Smooth muscle cell of the coronary artery (primary cell): ENCODE measurements around the gene ST3GAL2. TPM values are rescaled to one million over a fixed set of nuclear protein-coding genes. Genes with fewer than 3 reads are reported as not detected.

Experiments used
- total RNA-seq: library from RNA; depleted of rRNA; stranded (reverse); fragments of >200 nt; gene quantifications from 2 replicates; pipeline ENCODE4 v1.2.3, GENCODE V29; 2014; ENCODE audit warnings: low replicate concordance

The ST3GAL2 gene
- total RNA-seq = 9.8 and 47.0 TPM in 2 replicates

GRCh38 chr16:70438969-70439862, at the start of gene ST3GAL2:
Gene ST3GAL2, minus strand, starts transcription at chr16:70439100. Its CDS starts 40,570 bp downstream, at chr16:70398530.

GRCh38 chr16:70454222-70455034, 15.5 kb upstream of the ST3GAL2 start, which contains the start of gene FCSK:
Gene FCSK, plus strand, starts transcription at chr16:70454595. Its CDS starts 8,596 bp downstream, at chr16:70463191.

Other genes starting within 250 kb of the ST3GAL2 start
- gene EXOSC6, start 187.2 kb downstream of the ST3GAL2 start, total RNA-seq = 13.1 and 26.2 TPM in 2 replicates
- gene AARS1, start 149.6 kb downstream of the ST3GAL2 start, total RNA-seq = 186 and 251 TPM in 2 replicates
- gene DDX19B, start 139.9 kb downstream of the ST3GAL2 start, total RNA-seq = 15.8 and 26.6 TPM in 2 replicates
- 34.2 and 38.1 TPM in 2 replicates for gene DDX19A, start 92.2 kb downstream of the ST3GAL2 start, total RNA-seq
- 6.8 and 7.8 TPM in 2 replicates for gene FCSK, start 15.5 kb upstream of the ST3GAL2 start, total RNA-seq
- gene COG4, start 84.5 kb upstream of the ST3GAL2 start, total RNA-seq = 73.6 and 81.3 TPM in 2 replicates
- gene SF3B3, start 84.7 kb upstream of the ST3GAL2 start, total RNA-seq = 53.9 and 64.0 TPM in 2 replicates
- 5.2 and 8.4 TPM in 2 replicates for gene IL34, start 207.5 kb upstream of the ST3GAL2 start, total RNA-seq
- gene MTSS2, start 247.0 kb upstream of the ST3GAL2 start, total RNA-seq = 6.7 and 13.0 TPM in 2 replicates